SK-N-SH treated with all-trans-retinoic acid at 6 μM for 48 hours (cell line): ENCODE measurements around the gene CDC42BPB.

Experiments
- ATAC-seq: fragments of 200-7000 bp; cut with Tn5 transposase; 3 replicates; pipeline ENCODE4 v1.9.1; 2020; ENCODE audit warnings: mild to moderate bottlenecking, moderate library complexity
- ARNTL ChIP-seq: fragments of 450-650 bp; formaldehyde crosslinking; IDR thresholded peaks from 2 replicates; pipeline ENCODE4 v1.5.0; 2020; ENCODE audit warnings: low read depth, mild to moderate bottlenecking, moderate library complexity, borderline replicate concordance
- BACH2 ChIP-seq: fragments of 250-450 bp; sonication (Bioruptor Pico); IDR thresholded peaks from 2 replicates; pipeline ENCODE4 v1.9.0; 2021; ENCODE audit warnings: mild to moderate bottlenecking, borderline replicate concordance
- CSRNP3 ChIP-seq: fragments of 250-450 bp; sonication (Bioruptor Pico); IDR thresholded peaks from 2 replicates; pipeline ENCODE4 v1.5.1; 2021; ENCODE audit warnings: mild to moderate bottlenecking, moderate library complexity
- GLIS3 ChIP-seq: fragments of 250-450 bp; sonication (Bioruptor Pico); IDR thresholded peaks from 2 replicates; pipeline ENCODE4 v1.5.0; 2020; ENCODE audit warnings: mild to moderate bottlenecking, moderate library complexity
- ISL1 ChIP-seq: fragments of 250-450 bp; sonication (Bioruptor Pico); IDR thresholded peaks from 2 replicates; pipeline ENCODE4 v2.1.2; 2022; ENCODE audit warnings: mild to moderate bottlenecking, moderate library complexity
- OSR1 ChIP-seq: fragments of 250-450 bp; sonication (Bioruptor Pico); IDR thresholded peaks from 2 replicates; pipeline ENCODE4 v1.8.0; 2022; ENCODE audit warnings: moderate library complexity, mild to moderate bottlenecking, inconsistent platforms
- PATZ1 ChIP-seq: fragments of 250-450 bp; sonication (Bioruptor Pico); IDR thresholded peaks from 2 replicates; pipeline ENCODE4 v1.8.0; 2020; ENCODE audit warnings: mild to moderate bottlenecking, moderate library complexity, borderline replicate concordance
- POU6F1 ChIP-seq: fragments of 250-450 bp; sonication (Bioruptor Pico); IDR thresholded peaks from 2 replicates; pipeline ENCODE4 v1.8.0; 2021; ENCODE audit warnings: low read depth, mild to moderate bottlenecking, moderate library complexity, borderline replicate concordance
- PPARA ChIP-seq: fragments of 250-450 bp; sonication (Bioruptor Pico); IDR thresholded peaks from 2 replicates; pipeline ENCODE4 v1.5.0; 2020; ENCODE audit warnings: mild to moderate bottlenecking, borderline replicate concordance
- RARB ChIP-seq: fragments of 250-450 bp; sonication (Bioruptor Pico); IDR thresholded peaks from 2 replicates; pipeline ENCODE4 v1.8.0; 2021; ENCODE audit warnings: mild to moderate bottlenecking, moderate library complexity
- SNAI2 ChIP-seq: fragments of 250-450 bp; sonication (Bioruptor Pico); IDR thresholded peaks from 2 replicates; pipeline ENCODE4 v1.5.0; 2020; ENCODE audit warnings: mild to moderate bottlenecking, moderate library complexity
- TCF4 ChIP-seq: fragments of 250-450 bp; sonication (Bioruptor Pico); IDR thresholded peaks from 2 replicates; pipeline ENCODE4 v1.8.0; 2021; ENCODE audit warnings: mild to moderate bottlenecking, moderate library complexity, borderline replicate concordance
- TOX ChIP-seq: fragments of 250-450 bp; sonication (Bioruptor Pico); IDR thresholded peaks from 2 replicates; pipeline ENCODE4 v1.8.0; 2021; ENCODE audit warnings: mild to moderate bottlenecking, moderate library complexity, borderline replicate concordance
- TSHZ2 ChIP-seq: fragments of 250-450 bp; sonication (Bioruptor Pico); IDR thresholded peaks from 2 replicates; pipeline ENCODE4 v1.5.0; 2020; ENCODE audit warnings: mild to moderate bottlenecking, moderate library complexity
- ZC3H10 ChIP-seq: fragments of 250-450 bp; sonication (Bioruptor Pico); IDR thresholded peaks from 2 replicates; pipeline ENCODE4 v1.5.1; 2021; ENCODE audit warnings: mild to moderate bottlenecking, moderate library complexity
- ZFP3 ChIP-seq: fragments of 250-450 bp; sonication (Bioruptor Pico); IDR thresholded peaks from 2 replicates; pipeline ENCODE4 v1.5.0; 2020; ENCODE audit warnings: mild to moderate bottlenecking, moderate library complexity
- ZFP30 ChIP-seq: fragments of 450-650 bp; formaldehyde crosslinking; IDR thresholded peaks from 2 replicates; pipeline ENCODE4 v1.5.0; 2022; ENCODE audit warnings: mild to moderate bottlenecking, moderate library complexity
- ZNF565 ChIP-seq: fragments of 450-650 bp; formaldehyde crosslinking; conservative IDR thresholded peaks from 2 replicates; pipeline ENCODE4 v1.5.0; 2020; ENCODE audit warnings: low read depth, mild to moderate bottlenecking, moderate library complexity
- ZNF70 ChIP-seq: fragments of 450-650 bp; formaldehyde crosslinking; IDR thresholded peaks from 2 replicates; pipeline ENCODE4 v1.5.0; 2020; ENCODE audit warnings: mild to moderate bottlenecking, moderate library complexity
- ZNF8 ChIP-seq: fragments of 450-650 bp; formaldehyde crosslinking; IDR thresholded peaks from 2 replicates; pipeline ENCODE4 v1.5.0; 2020; ENCODE audit warnings: mild to moderate bottlenecking, moderate library complexity

Gene CDC42BPB

GRCh38 chr14:103090481-103091020, 33.2 kb upstream of the CDC42BPB start:
- no peak for ATAC-seq
- TF ChIP-seq SNAI2 (CRISPR knock-in tag) (no peak), POU6F1 (CRISPR knock-in tag) (no peak)

- TF ChIP-seq TOX (CRISPR knock-in tag) (no peak), CSRNP3 (CRISPR knock-in tag) (no peak), TSHZ2 (no peak), ARNTL (CRISPR knock-in tag) (no peak), RARB (CRISPR knock-in tag) (no peak), ZC3H10 (no peak), GLIS3 (CRISPR knock-in tag) (no peak), ZNF565 (CRISPR knock-in tag) (no peak), ZNF70 (CRISPR knock-in tag) (no peak), ZFP30 (no peak), ISL1 (no peak), POU6F1 (CRISPR knock-in tag) (no peak), ZNF8 (CRISPR knock-in tag) (no peak), ZFP3 (CRISPR knock-in tag) (no peak), OSR1 (CRISPR knock-in tag) (no peak), PPARA (CRISPR knock-in tag) (no peak), PATZ1 (CRISPR knock-in tag) (no peak), SNAI2 (CRISPR knock-in tag) (no peak), BACH2 (CRISPR knock-in tag) (no peak), TCF4 (CRISPR knock-in tag) (no peak)
- TF ChIP-seq, all 23 proteins: peak for 0
- ATAC-seq, result no peak
Observed at GRCh38 chr14:103089386-103090335, 32.3 kb upstream of the CDC42BPB start.

- ATAC-seq, result no peak
- TF ChIP-seq ZC3H10 (no peak), CSRNP3 (CRISPR knock-in tag) (no peak), ISL1 (no peak), GLIS3 (CRISPR knock-in tag) (no peak), ZNF70 (CRISPR knock-in tag) (no peak), PATZ1 (CRISPR knock-in tag) (no peak)
Observed at GRCh38 chr14:103088921-103089320, 31.6 kb upstream of the CDC42BPB start.
